GM19043 (cell line): ENCODE results near the gene PRDM9.
"Not testable (repeated sequence)": the region's sequence is repeated elsewhere in the genome, so short reads cannot be mapped to it uniquely, and the experiment has no call there.

Experiments
- ATAC-seq: cut with Tn5 transposase; IDR thresholded peaks from one replicate; pipeline ENCODE4 v1.9.1; 2021; ENCODE audit warnings: low read depth; ENCODE audit not compliant: unreplicated experiment

Gene PRDM9

GRCh38 chr5:23526616-23527015 lies 19.2 kb downstream of the PRDM9 start:
- not testable (repeated sequence) for ATAC-seq

GRCh38 chr5:23527216-23527920 lies 20.0 kb downstream of the PRDM9 start:
- ATAC-seq: not testable (repeated sequence)

GRCh38 chr5:23528677-23529076 lies 21.3 kb downstream of the PRDM9 start:
- no peak for ATAC-seq

DNA sequence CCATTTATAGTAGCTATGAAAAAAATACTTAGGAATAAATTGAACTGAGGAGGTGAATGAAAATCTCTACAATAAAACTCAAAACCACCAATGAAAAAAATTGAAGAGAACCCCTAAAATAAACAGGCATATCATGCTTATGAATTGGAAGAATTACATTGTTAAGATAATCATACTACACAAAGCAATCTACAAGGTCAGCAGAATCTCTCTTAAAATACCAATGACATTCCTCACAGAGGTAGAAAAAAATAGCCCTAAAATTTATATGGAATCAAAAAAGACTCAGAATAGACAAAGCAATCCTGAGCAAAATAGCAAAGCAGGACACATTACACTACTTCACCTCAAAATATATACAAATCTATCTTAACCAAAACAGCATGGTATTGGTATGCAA lies 23.2 kb downstream of the PRDM9 start:
- no peak for ATAC-seq

GRCh38 chr5:23571059-23571458 lies 63.6 kb downstream of the PRDM9 start:
- ATAC-seq: no peak
